HG02571 (cell line): ENCODE data around the gene KLK1.
A peak's percentile ranks its signal among the peaks of the same experiment; 100 is the strongest.
"Not testable (repeated sequence)": the region's sequence is repeated elsewhere in the genome, so short reads cannot be mapped to it uniquely, and the experiment has no call there.

Experiments used
- ATAC-seq: cut with Tn5 transposase; IDR thresholded peaks from one replicate; pipeline ENCODE4 v1.9.1; 2021; ENCODE audit warnings: mild to moderate bottlenecking, moderate library complexity; ENCODE audit not compliant: unreplicated experiment

KLK1 gene

GRCh38 chr19:50817941-50818858, 5.4 kb downstream of the KLK1 start:
- ATAC-seq = peak; percentile 54

DNA sequence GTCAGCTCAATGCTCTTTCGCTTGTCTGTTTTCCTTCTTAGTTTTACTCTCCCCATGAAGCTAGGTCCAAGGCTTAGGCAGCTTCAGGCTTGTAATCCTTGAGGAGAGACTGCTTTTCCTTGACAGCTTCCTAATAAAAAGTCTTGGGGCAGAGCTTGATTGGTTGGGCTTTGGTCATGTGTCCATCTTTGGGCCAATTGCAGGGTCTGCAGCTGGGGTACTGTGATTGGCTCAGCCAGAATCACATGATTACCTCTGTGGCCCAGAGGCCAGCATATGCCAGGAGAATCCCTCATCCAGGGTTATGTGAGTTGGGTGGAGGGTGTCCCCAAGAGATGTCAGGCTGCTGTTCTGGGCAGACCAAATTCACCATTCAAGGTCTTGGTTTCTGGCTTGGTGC, 8.1 kb downstream of the KLK1 start:
- ATAC-seq = no peak

- no peak for ATAC-seq
Measured at GRCh38 chr19:50814883-50815282, 8.7 kb downstream of the KLK1 start.

GRCh38 chr19:50812474-50812873, 11.1 kb downstream of the KLK1 start:
- ATAC-seq = no peak

GRCh38 chr19:50811622-50812238, 11.9 kb downstream of the KLK1 start:
- not testable (repeated sequence) for ATAC-seq

DNA sequence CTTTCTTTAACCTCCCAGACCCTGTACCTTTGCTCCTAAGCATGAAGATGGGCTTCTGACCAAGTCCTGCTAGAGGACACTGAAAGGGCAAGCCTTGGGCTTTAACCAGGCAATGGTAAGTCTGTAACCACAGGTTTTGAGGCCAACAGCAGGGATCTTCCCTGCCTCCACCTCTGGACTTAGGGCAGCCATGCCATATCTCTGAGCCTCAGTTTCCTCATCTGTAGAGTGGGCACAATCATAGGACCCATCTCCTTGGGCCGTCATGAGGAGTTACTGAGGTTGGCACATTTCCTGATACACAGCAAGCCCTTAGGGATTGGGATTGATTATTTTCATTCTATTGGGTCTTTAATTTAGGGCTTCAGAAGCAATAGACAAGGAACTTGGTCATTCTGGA, 14.7 kb downstream of the KLK1 start:
- no peak for ATAC-seq

DNA sequence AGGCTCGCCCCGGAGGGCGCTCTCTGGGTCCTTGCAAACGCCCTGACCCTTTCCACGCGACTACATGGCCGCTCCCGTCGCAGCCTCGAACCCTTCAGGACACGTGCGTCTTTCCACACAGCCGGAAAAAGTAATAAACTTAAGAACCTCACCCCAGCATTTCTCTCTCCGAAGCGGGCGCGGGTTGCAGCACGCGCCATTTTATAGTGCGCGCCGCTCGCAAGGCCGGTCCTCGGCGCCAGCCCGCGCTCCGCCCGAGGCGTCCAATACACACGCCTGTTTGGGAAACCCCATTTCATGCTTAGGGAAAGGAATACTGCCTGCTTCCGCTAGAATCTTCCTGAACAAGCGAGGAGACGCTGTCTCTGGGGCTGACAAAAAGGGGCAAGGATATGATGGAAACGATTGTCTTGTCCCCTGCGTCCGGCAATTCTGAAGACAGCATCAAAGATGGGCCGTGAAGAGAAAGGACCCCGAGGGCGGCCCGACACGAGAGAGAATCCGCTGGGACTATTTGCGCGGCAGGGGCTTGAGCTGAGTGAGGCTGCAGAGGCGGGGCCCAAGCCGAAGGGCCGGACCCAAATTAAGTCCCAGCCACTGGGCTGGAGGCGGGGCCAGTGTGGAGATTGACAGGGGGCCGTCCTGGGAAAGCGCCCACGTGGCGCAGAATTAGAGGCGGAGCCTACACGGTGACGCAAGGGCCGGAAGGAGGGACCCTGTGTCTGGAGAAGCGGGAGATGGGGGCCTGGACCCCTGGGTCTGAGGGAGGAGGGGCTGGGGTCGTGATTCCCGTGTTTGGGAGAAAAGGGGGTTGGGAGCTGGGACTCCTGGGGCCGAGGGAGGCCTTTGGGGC, 18.9 kb downstream of the KLK1 start:
- peak; percentile 92 for ATAC-seq

DNA sequence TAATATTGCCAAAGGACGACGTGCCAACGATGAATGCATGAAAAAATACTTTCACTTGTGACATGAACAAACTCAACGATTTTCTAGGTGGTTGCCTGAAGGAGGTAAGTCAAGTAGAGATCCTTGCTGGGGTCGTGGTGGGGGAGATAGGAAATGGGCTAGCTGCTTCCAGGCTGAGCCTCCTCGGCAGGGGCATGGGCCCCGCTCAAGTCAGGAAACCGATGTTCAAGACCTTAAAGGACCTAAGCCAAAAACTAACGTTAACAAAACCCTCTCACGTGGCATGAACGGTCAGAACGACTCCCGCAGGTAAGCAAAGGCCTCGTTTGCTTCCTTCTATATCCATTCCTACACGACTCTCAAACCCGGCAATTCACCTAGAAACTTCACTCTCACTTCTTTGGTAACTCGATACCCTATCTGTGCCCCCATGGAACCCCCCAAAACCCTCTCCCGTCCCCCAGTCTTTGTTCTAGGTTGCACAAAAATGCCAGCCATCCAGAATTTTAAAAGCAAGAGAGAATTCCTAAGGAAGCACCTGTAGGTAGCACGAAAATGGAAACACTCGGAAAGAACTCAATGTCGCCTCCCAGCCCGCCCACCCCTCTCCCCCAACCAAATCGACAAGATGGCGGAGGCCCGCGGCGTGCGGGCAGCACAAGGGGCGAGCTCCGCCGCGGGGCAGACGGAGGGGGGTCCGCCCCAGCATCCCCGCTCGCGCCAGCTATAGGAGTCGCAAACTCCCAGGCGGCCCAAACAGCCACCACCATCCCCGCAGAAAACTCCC, 19.8 kb downstream of the KLK1 start:
- peak; percentile 10 for ATAC-seq

DNA sequence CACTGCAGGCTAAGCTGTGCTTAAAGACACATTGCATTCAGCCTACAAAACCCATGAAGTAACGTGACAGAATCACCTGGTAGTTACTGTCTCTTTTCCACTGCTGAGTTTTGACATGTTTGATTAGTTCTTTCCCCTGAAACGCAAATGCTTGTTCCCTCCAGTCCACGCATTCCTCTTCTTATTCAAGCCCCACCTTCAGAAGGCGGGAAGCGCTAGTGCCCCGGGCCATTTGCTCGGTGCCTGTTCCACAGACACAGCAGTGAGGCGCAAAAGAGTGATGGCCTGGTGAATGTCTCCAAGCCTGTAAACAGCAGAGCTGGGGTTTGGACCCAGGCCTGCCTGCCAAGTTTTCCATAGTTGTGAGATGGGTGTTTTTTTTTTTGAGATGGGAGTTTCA, 22.5 kb downstream of the KLK1 start:
- no peak for ATAC-seq

DNA sequence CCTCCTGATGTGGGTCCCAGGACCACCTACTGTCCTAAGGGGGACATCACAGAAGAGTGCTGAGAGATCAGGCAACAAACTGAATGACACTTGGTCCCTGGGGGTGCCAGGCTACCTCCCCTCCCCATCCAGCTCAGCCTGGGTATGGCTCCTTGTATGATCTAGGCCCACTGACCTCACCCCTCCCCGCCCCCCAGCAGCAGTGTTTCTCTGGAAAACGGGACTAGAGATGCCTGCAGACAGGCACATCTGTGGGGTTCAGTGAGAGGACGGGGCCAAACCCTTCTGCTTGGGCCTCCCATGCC, 24.1 kb downstream of the KLK1 start:
- ATAC-seq = no peak

GRCh38 chr19:50798659-50799546, 24.7 kb downstream of the KLK1 start:
- no peak for ATAC-seq

DNA sequence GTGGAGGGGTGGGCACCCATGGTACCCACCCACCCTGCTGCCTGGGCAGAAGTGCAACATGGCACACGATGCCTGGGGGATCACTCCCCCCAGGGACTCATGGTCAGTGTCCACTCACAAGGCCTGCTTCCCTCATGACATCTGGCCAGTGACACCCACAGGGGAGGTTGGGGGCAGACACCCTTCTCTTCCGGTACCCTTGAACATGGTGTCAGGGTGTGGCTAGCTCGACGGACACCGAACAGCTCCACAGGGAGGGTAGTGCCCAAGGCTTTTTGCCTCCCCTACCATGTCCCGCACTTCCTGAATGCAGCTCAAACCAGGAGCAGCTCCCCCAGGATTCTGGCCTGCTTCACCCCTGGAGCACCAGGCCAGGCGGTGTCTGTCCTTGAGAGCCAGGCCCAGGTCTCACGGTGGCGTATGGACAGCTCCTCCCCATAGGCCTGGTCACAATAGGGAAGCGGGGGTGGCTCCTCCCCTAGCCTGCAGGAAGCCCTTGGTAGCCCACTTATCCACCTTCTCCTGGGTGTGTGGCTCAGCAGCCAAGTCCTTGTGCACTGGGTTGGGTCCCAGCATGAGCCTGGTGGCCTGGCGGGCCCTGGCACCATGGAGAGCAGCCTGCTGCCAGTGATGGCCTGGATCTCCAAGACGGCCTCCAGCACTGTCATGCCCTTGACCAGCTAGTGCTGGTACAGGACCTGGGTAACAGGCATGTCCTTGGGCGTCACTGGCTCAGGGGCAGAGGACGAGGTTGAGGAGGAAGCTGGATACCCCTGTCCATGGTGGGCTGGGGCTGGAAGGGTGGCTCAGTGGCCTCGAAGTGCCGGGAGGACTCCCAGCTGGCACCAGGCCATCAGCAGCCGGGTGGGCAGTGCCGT, 25.6 kb downstream of the KLK1 start:
- no peak for ATAC-seq

DNA sequence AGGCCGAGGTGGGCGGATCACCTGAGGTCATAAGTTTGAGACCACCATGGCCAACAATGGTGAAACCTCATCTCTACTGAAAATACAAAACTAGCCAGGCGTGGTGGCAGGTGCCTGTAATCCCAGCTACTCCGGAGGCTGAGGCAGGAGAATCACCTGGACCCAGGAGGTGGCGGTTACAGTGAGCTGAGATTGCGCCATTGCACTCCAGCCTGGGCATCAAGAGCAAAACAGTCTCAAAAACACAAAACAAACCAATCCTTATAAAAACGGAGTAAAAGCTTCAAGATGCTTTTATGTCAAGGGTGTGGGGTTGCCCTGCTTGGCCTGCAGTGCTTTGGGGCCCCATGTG, 26.2 kb downstream of the KLK1 start:
- no peak for ATAC-seq

DNA sequence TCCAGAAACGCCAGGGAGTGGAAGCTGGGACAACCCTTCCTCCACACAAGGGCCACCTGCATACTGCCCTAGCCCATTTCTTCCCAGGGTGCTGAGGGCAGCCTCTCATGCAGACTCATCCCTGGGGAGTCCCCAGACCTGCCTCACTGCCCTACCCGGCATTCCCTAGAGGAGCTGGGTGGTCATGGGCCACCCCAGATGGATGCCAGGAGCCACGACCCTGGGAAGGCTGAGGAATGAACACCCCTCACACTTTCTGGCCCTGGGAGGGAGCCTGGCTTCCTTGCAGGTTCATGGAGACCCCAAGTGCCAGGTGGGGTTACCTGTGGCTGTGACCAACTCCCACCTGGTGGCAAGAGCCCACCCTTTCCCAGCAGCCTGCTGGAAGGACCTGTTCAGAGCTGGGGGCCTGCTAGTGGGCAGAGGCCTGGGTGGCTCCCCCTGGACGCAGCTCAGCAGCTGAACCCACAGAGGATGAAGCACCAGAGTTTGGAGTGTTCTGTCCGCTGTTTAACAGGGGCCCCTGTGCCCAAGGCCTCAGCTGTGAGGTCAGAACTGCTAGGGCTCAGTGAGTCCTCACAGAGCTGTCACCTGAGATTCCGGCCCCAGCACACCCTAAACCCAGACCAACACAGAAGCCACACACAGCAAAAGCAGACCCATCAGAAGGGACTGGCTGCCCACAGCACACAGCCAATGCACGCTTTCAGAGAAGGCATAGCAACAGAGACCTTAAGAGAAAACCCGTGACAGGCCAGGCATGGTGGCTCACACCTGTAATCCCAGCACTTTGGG, 26.8 kb downstream of the KLK1 start:
- ATAC-seq = no peak

DNA sequence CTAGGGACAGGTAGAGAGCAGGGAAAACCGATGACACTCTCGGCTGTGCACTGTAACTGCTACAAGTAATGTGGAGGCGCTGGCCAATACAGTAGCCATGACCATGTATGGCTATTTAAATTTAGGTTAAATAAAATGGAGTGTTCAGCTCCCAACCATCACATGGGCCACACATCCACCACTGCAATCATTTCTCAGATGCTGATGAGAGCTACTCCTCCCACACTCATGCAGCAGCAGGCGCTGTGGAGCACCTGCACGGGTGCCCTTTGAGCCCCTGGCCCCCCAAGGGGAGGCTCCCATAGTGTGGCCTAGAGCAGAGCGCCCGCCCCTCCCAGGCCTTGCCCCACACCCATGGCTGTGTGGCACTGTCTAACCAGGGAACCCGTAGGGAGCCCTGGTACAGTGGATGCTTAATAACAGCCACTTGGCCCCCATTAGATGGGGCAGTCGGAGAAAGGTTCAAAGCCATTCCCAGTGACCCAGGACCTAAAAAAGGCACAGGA, 27.4 kb downstream of the KLK1 start:
- ATAC-seq = no peak

DNA sequence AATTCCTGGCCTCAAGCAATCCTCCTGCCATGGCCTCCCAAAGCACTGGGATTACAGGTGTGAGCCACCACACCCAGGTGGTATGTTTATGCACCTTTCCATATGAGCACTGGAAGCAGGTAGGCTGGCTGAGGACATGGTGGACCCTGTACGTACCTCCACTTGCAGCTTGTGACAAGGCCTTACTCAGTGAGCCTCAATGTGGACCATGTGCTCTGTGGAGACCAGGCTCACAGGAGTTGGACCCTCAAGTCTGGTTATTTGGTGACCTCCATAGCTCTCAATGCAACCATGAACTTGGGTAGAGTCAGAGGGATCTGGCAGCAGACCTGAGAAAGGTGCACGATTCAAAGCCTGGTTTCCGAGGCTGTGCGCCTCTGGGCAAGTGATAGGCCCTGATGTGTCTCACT, 27.9 kb downstream of the KLK1 start:
- no peak for ATAC-seq

GRCh38 chr19:50794876-50795663, 28.5 kb downstream of the KLK1 start:
- no peak for ATAC-seq
